ENCODE data around the gene TRPM6. TPM values are rescaled to one million over a fixed set of nuclear protein-coding genes. Genes with fewer than 3 reads are reported as not detected.

The TRPM6 gene
- total RNA-seq, 2 donors from 2014 or later = 0.41 to 1.3 TPM

DNA sequence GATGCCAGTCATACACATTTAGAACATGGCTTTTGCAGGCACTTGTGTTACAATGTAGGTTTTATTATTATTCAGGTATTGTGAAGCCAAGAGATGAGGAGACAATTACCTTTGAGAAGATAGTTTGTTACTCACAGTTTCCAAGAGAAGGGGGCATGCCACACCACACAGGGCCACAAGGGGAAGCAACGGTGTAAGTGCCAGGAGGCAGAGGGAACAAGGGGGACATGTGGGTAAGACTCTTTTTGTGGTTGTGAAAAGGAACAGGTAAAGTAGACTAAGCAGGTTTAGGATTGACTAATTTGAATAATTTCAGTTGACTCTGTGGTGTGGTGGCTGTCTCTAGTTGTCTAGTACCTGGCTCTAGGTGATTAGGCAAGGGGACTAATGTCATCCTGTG, 191.2 kb downstream of the TRPM6 start:
- Histone ChIP-seq H3K27me3 (replicated peaks; ENCODE audit: insufficient read depth) (no peaks in the 10 kb centered on the region), H3K27ac (no peak overlapping the region), H3K36me3 (no peaks in the 10 kb centered on the region), H3K9me3 (no peaks in the 10 kb centered on the region), H3K4me1 (ENCODE audit: control insufficient read depth in 1 of 2, low read depth in 2 of 2) (no peaks in the 10 kb centered on the region), H3K4me3 (no peak overlapping the region)
- TF ChIP-seq, protein P1, sequence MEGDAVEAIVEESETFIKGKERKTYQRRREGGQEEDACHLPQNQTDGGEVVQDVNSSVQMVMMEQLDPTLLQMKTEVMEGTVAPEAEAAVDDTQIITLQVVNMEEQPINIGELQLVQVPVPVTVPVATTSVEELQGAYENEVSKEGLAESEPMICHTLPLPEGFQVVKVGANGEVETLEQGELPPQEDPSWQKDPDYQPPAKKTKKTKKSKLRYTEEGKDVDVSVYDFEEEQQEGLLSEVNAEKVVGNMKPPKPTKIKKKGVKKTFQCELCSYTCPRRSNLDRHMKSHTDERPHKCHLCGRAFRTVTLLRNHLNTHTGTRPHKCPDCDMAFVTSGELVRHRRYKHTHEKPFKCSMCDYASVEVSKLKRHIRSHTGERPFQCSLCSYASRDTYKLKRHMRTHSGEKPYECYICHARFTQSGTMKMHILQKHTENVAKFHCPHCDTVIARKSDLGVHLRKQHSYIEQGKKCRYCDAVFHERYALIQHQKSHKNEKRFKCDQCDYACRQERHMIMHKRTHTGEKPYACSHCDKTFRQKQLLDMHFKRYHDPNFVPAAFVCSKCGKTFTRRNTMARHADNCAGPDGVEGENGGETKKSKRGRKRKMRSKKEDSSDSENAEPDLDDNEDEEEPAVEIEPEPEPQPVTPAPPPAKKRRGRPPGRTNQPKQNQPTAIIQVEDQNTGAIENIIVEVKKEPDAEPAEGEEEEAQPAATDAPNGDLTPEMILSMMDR (IDR thresholded peaks at IDR 0.05) = no peak
- DNase-seq (ENCODE audit: low spot score) (no peak), ATAC-seq (ENCODE audit: insufficient number of reproducible peaks, low FRiP score, low read depth) (no peak)

DNA sequence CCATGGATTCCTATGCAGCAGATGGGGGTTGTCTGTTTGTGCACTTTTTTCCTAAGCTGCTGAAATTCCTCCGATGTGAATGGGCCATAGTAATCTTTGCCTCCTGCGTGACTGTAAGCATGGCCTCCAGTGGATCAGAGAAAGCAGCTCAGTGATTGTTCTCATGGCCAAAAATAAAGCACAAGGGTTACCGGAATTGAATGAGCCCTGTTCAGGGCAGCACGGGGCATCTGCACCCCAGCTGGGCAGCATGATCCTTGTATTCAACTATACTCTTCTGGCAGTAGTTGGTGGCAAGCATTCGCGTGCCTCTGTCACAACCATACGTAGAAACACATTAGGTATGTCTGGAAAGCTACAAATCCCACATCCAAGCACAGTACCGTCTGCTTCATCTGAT, 196.7 kb downstream of the TRPM6 start:
- DNase-seq (ENCODE audit: low spot score) (no peak), ATAC-seq (ENCODE audit: insufficient number of reproducible peaks, low FRiP score, low read depth) (no peak)
- Histone ChIP-seq H3K4me3 (no peak overlapping the region), H3K4me1 (ENCODE audit: control insufficient read depth in 1 of 2, low read depth in 2 of 2) (no peaks in the 10 kb centered on the region), H3K36me3 (no peaks in the 10 kb centered on the region), H3K9me3 (no peaks in the 10 kb centered on the region), H3K27me3 (replicated peaks; ENCODE audit: insufficient read depth) (no peaks in the 10 kb centered on the region), H3K27ac (no peak overlapping the region)
- TF ChIP-seq, protein P1 (IDR thresholded peaks at IDR 0.05) = no peak

DNA sequence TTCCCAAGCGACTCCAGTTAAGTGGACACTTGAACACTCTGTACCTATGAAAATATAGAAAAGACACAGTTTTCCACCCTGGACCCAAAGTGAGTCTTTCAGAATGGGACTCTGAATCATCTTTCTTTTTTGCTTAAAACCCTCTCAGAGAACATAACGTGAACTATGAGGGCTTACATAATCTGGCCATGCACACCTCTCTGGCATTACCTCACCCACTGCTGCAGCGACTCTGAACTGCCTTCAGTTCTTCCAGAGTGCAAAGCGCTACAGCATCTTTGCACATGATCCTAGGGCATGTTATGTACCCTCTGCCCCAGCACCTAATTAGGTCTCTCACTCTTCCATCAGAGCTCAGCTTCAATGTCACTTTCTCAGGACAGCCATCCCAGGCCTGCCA, 204.4 kb downstream of the TRPM6 start:
- Histone ChIP-seq H3K27me3 (replicated peaks; ENCODE audit: insufficient read depth) (no peaks in the 10 kb centered on the region), H3K27ac (no peak overlapping the region), H3K9me3 (no peaks in the 10 kb centered on the region), H3K36me3 (no peaks in the 10 kb centered on the region), H3K4me3 (no peak overlapping the region), H3K4me1 (ENCODE audit: control insufficient read depth in 1 of 2, low read depth in 2 of 2) (no peaks in the 10 kb centered on the region)
- no peak for DNase-seq (ENCODE audit: low spot score)
- no peak for ATAC-seq (ENCODE audit: insufficient number of reproducible peaks, low FRiP score, low read depth)
- TF ChIP-seq, protein P1 (IDR thresholded peaks at IDR 0.05) = no peak

DNA sequence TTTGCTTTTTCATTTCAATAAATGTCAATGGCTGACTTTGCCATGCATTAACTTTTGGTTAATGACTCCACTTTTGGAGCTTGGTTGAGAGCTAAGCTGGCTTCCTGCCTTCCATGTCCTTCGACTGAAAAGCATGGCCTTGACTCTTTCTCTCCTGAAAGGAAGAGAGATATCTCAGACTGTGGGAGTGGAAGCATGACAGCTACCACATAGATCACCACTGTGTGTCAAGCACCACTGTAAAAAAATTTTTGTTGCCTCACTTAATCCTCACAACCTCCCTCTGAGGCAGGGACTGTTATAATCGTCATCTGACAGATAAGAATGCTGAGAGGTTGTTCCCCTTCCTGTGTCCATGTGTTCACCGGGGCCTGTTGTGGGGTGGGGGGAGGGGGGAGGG, 205.8 kb downstream of the TRPM6 start:
- ATAC-seq (ENCODE audit: insufficient number of reproducible peaks, low FRiP score, low read depth) (no peak), DNase-seq (ENCODE audit: low spot score) (no peak)
- Histone ChIP-seq H3K4me3 (no peak overlapping the region), H3K27me3 (replicated peaks; ENCODE audit: insufficient read depth) (no peaks in the 10 kb centered on the region), H3K4me1 (ENCODE audit: control insufficient read depth in 1 of 2, low read depth in 2 of 2) (no peaks in the 10 kb centered on the region), H3K27ac (no peak overlapping the region), H3K36me3 (no peaks in the 10 kb centered on the region), H3K9me3 (no peaks in the 10 kb centered on the region)
- TF ChIP-seq, protein P1 (IDR thresholded peaks at IDR 0.05) = no peak

DNA sequence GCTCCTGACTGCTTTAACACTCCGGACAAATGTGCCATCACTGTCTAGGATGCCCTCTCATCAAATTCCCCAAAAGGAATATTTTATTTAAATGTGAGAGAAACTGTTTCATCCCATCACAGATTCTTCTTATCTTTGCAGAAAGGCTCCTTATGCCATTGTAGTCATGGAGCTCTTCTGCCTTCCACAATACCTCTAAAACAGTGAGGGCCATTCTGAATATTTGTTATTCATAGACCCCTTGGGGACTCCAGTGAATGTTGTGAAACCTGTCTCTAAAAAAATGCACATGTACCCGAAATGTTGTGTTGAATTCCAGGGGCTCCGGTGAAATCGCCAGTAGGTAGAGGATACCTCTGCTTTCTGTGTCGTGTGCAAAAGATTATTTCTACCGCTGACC, 213.6 kb downstream of the TRPM6 start:
- no peaks in the 10 kb centered on the region for H3K36me3 ChIP-seq
- no peaks in the 10 kb centered on the region for H3K4me1 ChIP-seq (ENCODE audit: control insufficient read depth in 1 of 2, low read depth in 2 of 2)
- H3K27ac ChIP-seq = no peak overlapping the region
- TF ChIP-seq, protein P1 (IDR thresholded peaks at IDR 0.05) = no peak
- H3K9me3 ChIP-seq = no peaks in the 10 kb centered on the region
- ATAC-seq (ENCODE audit: insufficient number of reproducible peaks, low FRiP score, low read depth) (no peak), DNase-seq (ENCODE audit: low spot score) (no peak)
- no peaks in the 10 kb centered on the region for H3K27me3 ChIP-seq (replicated peaks; ENCODE audit: insufficient read depth)
- no peak overlapping the region for H3K4me3 ChIP-seq

Other genes starting within 250 kb of the TRPM6 start
- 1 to 10 TPM; 3.0 to 4.5 TPM for gene C9orf40, start 65.0 kb upstream of the TRPM6 start, total RNA-seq
- 10 to 100 TPM in 1 of 2 donors, 1 to 10 TPM in 1; 6.5 to 26.9 TPM for gene CARNMT1, start 140.4 kb upstream of the TRPM6 start, total RNA-seq
- 10 to 100 TPM; 20.2 to 30.6 TPM for gene NMRK1, start 200.2 kb upstream of the TRPM6 start, total RNA-seq
- 10 to 100 TPM; 16.8 to 33.9 TPM for gene OSTF1, start 200.6 kb upstream of the TRPM6 start, total RNA-seq

Measured in thoracic aorta (tissue), 2 donors.